HUES64 (cell line): ENCODE results near the gene CLMN.

Experiments used
- H3K27ac ChIP-seq: 2 replicates; pipeline ENCODE4 v1.7.0; 2013; ENCODE audit warnings: low read depth, low read length, inconsistent platforms
- H3K27me3 ChIP-seq: 2 replicates; pipeline ENCODE4 v1.6.1; 2013; ENCODE audit warnings: mild to moderate bottlenecking, low read length; ENCODE audit not compliant: insufficient read depth
- H3K36me3 ChIP-seq: 2 replicates; pipeline ENCODE4 v1.6.1; 2013; ENCODE audit warnings: mild to moderate bottlenecking, low read length; ENCODE audit not compliant: insufficient read depth
- H3K4me1 ChIP-seq: 2 replicates; pipeline ENCODE4 v1.6.1; 2013; ENCODE audit warnings: mild to moderate bottlenecking, low read length, moderate library complexity; ENCODE audit not compliant: insufficient read depth
- H3K4me3 ChIP-seq: 2 replicates; pipeline ENCODE4 v1.5.1; 2013; ENCODE audit warnings: mild to moderate bottlenecking, low read length, moderate library complexity
- H3K9ac ChIP-seq: 2 replicates; pipeline ENCODE4 v1.6.1; 2013; ENCODE audit warnings: mild to moderate bottlenecking, low read depth, low read length
- H3K9me3 ChIP-seq: 2 replicates; pipeline ENCODE4 v1.6.1; 2013; ENCODE audit warnings: low read depth, low read length; ENCODE audit not compliant: insufficient read depth
- WGBS: fragments of 150-250, 120-280 bp; methylation state at CpG from one replicate; pipeline ENCODE4 v1.1.7; 2013; ENCODE audit warnings: missing lambda C conversion rate; 5-methylcytosine and 5-hydroxymethylcytosine counted together

CLMN gene

DNA sequence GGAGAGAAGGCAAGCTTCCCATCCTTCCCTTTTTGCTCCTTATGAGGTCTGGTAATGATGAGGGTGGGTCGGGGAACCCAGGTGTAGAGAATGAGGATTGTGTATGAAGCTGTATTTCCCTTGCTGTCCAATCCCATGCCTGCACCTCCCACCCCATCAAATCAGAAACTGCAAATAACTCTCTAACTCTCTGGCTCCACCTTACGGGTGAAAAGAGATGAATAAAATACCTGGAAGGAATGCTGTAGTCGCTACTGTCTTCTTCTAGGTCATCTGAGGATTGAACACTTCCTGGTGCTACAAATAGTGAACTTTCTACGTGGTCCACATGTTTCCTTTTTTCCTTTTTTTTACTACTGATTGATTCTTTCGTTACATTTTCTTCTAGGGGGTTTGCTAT, 123.4 kb downstream of the CLMN start:
- no peak overlapping the region for H3K4me3 ChIP-seq
- no peaks in the 10 kb centered on the region for H3K9me3 ChIP-seq
- H3K36me3 ChIP-seq = no peaks in the 10 kb centered on the region
- H3K4me1 ChIP-seq = peaks cover 22% of the 10 kb centered on the region
- no peak overlapping the region for H3K27ac ChIP-seq
- H3K9ac ChIP-seq = no peak overlapping the region
- WGBS = 86% methylated on average over 4 of the region's 5 CpGs
- H3K27me3 ChIP-seq = no peaks in the 10 kb centered on the region

DNA sequence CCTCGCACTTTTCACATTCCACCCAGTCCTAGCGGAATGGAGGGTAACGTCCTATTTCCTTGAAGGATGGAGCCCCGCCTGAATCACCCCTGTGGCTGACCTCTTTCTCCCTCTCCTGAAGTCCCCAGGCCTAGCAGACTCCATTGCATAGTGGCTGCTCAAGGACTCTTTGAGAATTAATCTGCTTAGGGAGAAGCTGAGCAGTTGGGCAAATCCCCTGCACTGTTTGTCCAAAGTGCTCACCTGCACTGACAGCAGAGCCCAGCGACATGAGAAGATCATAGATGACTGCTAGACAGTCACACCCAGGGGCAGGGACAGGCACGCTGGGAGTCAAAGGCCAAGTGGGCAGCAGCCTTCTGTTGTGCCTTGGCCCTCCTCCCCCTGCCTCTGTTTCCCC, 124.7 kb downstream of the CLMN start:
- Histone ChIP-seq H3K36me3 (no peaks in the 10 kb centered on the region), H3K27ac (no peak overlapping the region), H3K4me1 (peaks cover 22% of the 10 kb centered on the region), H3K9me3 (no peaks in the 10 kb centered on the region), H3K9ac (no peak overlapping the region), H3K4me3 (no peak overlapping the region), H3K27me3 (no peaks in the 10 kb centered on the region)
- WGBS = 91% methylated on average over 6 of the region's 6 CpGs

DNA sequence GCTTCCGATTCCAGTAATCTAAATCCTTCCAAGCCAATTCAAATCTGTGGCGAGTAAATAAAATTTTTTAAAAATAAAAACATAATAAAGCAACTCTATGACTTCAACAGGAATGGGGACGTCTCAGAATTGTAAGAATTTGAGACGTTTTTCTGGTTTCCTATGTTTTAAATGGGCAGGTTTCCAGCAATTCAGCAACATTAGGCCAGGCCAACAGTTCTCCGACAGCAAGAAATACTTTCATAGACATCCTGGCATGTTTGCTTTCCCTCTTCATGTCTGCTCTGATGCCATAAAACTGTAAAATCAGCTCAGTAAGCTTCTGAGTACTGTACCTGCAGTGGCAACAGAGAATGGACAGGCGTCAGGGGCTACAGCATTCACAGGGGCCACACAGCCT, 126.6 kb downstream of the CLMN start:
- Histone ChIP-seq H3K36me3 (no peaks in the 10 kb centered on the region), H3K4me3 (no peak overlapping the region), H3K27ac (no peak overlapping the region), H3K9ac (no peak overlapping the region), H3K27me3 (no peaks in the 10 kb centered on the region), H3K9me3 (peaks cover 1% of the 10 kb centered on the region), H3K4me1 (peaks cover 9% of the 10 kb centered on the region)
- WGBS = 90% methylated on average over 4 of the region's 6 CpGs

DNA sequence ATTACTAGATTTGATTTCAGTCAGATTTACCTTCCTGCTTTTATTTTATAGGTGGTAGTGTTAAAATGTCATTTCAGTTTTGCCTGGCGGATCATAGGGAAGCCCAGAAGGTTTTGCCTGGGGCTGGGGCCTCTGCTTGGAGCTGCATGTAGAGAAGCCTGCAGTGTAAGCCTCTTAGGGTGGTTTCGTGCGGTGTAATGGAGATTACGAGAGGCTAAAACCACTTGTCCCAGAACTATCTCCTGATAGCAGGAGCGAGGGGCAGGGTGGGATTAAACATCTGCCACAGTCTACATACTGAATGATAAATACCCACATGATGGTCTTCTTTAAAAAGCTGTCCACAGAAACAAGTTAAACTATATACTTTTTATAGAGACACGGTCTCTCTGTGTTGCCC, 127.4 kb downstream of the CLMN start:
- WGBS = 95% methylated on average over 6 of the region's 6 CpGs
- H3K27ac ChIP-seq = no peak overlapping the region
- no peak overlapping the region for H3K4me3 ChIP-seq
- H3K27me3 ChIP-seq = no peaks in the 10 kb centered on the region
- H3K36me3 ChIP-seq = no peaks in the 10 kb centered on the region
- H3K9ac ChIP-seq = no peak overlapping the region
- peaks cover 4% of the 10 kb centered on the region for H3K4me1 ChIP-seq
- peaks cover 6% of the 10 kb centered on the region for H3K9me3 ChIP-seq

DNA sequence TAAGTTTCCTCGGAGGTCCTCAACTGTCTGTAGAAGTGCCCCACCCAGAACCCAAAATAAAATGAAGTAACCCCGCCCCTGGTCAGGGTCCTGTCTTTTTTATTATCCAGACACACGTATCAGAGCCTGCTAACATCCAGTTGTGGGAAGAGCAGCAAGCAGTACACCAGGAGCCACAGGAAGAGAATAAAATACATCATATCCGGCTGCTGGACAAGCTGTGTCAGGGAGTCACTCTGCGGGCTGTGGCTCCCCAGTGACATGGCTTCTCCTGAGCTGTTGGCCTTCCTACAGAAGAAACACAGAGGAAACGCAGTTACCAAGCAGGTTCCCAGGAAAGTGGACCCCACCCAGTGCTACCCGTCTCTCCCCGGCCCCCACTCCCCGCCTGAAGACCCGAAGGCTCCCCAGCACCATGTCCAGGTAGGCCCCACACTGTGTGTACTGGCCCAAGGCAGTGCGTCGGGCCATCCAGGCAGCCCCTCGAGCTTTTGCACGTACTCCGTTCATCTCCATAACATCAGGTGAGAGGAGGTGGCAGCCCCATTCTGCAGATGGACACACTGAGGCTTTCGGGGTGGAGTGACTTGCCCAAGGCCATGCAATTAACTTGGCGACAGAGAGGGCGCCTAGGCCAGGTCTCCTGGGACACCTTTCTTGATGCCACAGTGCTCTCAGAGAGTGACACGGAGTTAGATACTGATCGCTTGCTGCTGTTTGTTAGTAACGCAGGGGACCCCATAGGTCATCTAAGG, 128.1 kb downstream of the CLMN start:
- Histone ChIP-seq H3K27me3 (no peaks in the 10 kb centered on the region), H3K4me3 (no peak overlapping the region), H3K9ac (no peak overlapping the region), H3K36me3 (no peaks in the 10 kb centered on the region), H3K9me3 (peaks cover 6% of the 10 kb centered on the region), H3K27ac (no peak overlapping the region), H3K4me1 (no peaks in the 10 kb centered on the region)
- 95% methylated on average over 21 of the region's 21 CpGs for WGBS

DNA sequence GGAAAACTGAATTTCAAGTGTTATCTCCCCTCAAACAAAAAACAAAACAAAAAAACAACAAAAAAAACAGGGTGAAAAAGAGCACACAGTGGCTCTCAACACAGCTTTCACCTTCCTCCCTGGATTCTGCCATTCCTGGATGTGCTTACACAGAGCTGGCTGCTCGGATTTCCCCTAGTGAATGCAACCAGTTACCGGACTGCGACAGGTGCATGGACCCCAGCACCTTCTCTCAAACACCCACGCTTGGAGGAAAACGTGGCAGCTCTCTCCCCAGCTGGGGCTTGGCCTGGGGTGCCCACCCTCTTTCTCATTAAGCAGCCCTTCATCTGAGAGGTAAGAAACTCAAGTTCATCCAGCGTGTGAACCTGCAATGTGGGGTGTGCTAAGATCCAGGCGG, 128.9 kb downstream of the CLMN start:
- Histone ChIP-seq H3K9me3 (peaks cover 6% of the 10 kb centered on the region), H3K4me1 (no peaks in the 10 kb centered on the region), H3K4me3 (no peak overlapping the region), H3K27me3 (no peaks in the 10 kb centered on the region), H3K27ac (no peak overlapping the region), H3K36me3 (no peaks in the 10 kb centered on the region), H3K9ac (no peak overlapping the region)
- 89% methylated on average over 7 of the region's 7 CpGs for WGBS

DNA sequence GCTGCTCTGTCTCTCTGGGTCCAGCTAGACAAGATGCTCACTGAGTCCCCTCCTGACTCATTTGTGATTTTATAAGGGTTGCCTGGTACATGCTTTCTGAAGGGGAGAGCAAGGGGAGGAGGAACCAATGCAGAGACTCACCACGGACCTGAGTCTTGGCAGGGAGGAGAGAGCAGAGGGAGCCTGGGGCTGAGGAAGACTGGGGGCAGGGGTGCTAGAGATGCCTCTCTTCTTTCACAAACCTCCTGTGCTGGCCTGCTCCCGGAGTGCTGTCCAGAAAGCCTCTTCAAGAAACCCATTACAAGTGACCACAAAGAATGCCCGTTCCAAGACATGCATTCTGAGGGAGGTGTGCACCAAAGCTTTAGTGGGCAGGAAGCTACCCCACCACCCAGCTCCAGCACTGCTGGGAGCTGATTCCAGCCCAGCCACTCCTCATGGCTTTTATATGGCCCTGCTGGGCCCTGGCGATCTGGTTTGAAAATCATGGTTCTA, 129.3 kb downstream of the CLMN start:
- Histone ChIP-seq H3K27ac (no peak overlapping the region), H3K4me1 (no peaks in the 10 kb centered on the region), H3K36me3 (no peaks in the 10 kb centered on the region), H3K27me3 (no peaks in the 10 kb centered on the region), H3K9ac (no peak overlapping the region), H3K4me3 (no peak overlapping the region), H3K9me3 (peaks cover 6% of the 10 kb centered on the region)
- 77% methylated on average over 4 of the region's 4 CpGs for WGBS

DNA sequence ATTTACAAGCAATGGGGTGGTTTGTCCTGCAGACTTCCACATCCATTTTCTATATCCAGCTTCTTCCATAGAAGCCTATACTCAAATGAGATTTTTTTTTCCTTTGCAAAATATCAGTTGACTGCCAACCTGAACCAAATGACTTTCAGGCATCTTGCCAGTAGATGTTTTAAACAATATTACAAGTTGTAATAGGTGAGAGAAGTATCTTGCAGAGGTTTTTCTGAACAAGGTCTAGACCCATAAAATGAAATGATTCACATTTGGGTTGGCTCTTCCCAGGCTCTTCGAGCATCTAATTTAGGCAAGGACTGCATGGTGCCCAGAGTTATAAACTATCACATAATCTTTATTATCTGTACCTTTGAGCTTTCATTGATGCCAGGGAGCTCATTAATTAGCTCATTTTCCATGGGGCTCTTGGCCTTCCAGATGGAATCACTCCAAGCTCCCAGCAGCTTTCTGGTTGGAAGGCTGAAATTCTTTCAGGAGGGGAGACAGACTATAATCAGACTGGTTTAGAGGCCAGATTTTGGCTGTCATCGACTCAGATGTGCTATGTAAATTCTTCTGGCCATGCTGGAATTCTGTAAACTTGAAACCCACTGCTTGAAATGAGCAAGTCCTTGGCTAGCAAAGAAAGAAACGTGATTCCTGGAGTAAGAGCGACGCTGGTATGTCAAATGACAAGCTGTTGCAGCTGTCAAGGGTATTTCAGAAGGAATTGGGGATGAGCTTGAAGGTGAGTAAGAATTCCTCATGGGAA, 130.2 kb downstream of the CLMN start:
- Histone ChIP-seq H3K27me3 (no peaks in the 10 kb centered on the region), H3K36me3 (no peaks in the 10 kb centered on the region), H3K9me3 (peaks cover 6% of the 10 kb centered on the region), H3K9ac (no peak overlapping the region), H3K4me3 (no peak overlapping the region), H3K4me1 (no peaks in the 10 kb centered on the region), H3K27ac (no peak overlapping the region)
- 85% methylated on average over 5 of the region's 5 CpGs for WGBS

DNA sequence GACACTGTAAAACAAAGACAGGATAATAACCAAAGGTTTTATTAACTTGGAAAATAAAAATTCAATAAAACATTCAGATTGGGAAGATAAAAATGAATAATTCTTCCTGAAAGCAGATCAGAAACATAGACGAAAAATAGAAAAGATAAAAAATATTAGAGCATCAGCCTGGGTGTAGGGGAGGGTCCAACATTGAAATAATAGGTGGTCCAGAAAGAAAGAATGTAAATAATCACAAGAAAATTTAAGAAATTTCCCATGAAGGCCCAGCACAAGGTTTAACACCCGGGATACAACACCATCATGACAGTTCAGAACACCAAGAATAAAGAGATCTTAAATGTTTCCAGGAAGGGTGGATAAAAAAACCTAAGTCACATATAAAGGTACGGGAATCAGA, 131.3 kb downstream of the CLMN start:
- WGBS = 100% methylated on average over 2 of the region's 3 CpGs
- H3K36me3 ChIP-seq = no peaks in the 10 kb centered on the region
- no peaks in the 10 kb centered on the region for H3K27me3 ChIP-seq
- peaks cover 5% of the 10 kb centered on the region; the same call in 1 of the 2 replicates for H3K4me1 ChIP-seq
- H3K9ac ChIP-seq = no peak overlapping the region
- peaks cover 6% of the 10 kb centered on the region for H3K9me3 ChIP-seq
- no peak overlapping the region for H3K4me3 ChIP-seq
- H3K27ac ChIP-seq = no peak overlapping the region

DNA sequence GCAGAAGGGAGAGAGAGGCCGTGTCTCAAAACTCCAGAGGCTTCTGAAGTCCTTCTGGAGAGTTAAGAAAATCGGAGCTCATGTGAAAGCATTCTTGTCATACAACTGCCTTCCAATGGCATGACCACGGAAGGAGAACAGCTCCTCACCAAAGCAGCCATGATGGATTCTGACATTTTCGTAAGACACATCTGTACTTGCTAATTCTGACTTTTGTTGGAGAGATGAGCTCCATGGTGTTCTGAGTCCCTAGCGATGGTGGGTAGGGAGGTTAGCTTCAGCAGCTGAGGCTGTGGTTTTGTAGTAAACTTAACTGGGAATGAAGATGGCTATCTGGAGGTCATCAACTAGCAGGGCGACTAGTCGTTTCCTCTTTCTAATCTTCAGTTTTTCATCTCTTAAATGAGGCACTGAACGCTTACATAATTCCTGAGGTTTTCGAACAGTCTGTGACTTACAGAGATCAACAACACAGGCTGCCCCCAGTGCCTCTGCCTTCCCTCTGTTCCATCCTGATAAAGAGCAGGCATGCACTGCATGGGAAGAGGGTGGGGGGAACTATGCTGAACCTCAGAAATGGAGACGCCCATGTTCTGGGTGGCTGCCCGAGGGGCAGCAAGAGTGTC, 133.8 kb downstream of the CLMN start:
- Histone ChIP-seq H3K9me3 (peaks cover 6% of the 10 kb centered on the region), H3K9ac (no peak overlapping the region), H3K27me3 (no peaks in the 10 kb centered on the region), H3K27ac (no peak overlapping the region), H3K36me3 (no peaks in the 10 kb centered on the region), H3K4me3 (no peak overlapping the region), H3K4me1 (peaks cover 17% of the 10 kb centered on the region)
- WGBS = 96% methylated on average over 11 of the region's 11 CpGs

DNA sequence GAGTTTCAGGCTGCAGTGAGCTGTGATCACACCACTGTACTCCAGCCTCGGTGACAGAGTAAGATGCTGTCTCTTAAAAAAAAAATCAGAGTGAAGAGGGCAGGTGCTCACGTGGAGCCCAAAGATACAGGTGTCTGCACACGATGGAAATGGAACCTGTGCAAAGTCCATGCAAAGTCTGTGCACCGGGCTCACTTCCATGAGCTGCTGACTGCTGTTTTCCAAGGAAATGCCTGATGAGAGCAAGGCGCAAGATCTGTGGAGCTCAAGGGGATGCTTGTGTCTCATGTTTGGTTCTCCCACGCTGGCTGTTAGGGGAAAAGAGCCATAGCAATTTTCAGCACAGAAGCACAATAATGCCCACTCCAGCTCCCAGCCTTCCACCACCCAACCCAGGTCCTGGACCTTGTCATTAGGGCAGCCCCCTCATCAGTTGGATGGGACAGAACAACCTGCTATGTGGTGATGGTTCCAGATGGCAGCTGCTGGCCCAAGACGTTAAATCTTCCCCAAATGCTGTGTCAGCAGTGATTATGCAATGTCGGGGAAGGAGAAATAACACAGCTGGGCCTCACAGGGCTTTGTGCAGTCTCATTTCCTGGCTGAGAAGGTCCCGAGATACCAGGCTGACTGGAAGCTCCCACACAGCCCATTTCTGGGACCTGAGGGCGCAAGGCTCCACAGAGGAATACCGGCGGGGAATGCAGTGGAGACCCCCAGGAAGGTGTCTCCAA, 134.5 kb downstream of the CLMN start:
- Histone ChIP-seq H3K36me3 (no peaks in the 10 kb centered on the region), H3K27ac (no peak overlapping the region), H3K4me1 (peaks cover 17% of the 10 kb centered on the region), H3K9ac (no peak overlapping the region), H3K4me3 (no peak overlapping the region), H3K9me3 (peaks cover 6% of the 10 kb centered on the region), H3K27me3 (no peaks in the 10 kb centered on the region)
- WGBS = 92% methylated on average over 12 of the region's 12 CpGs
